ENCODE measurements around the gene PDK1.

Gene PDK1

DNA sequence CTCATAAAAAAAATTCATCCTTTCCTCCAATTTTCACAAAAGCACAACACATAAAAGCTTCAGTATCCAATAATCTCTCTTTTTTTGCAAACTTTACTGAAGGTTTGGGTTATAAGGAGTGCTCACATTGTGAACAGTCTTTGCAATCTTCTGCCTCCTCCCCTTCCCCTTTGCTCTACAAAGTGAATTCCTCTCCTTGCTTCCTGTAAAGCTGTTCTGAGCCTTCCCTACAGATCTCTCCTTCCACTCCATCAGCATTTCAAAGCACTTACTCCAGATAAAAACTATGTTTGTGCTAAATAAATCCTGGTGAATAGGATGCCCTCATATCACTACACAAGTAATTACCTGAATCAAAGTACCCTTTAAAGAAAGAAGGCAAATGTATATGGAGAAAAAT, 4.6 kb upstream of the PDK1 start:
- Histone ChIP-seq H3K36me3 (ENCODE audit: insufficient read depth, low read length) (peaks cover 10% of the 10 kb centered on the region; the same call in 1 of the 2 replicates), H3K4me3 (ENCODE audit: low read depth, low read length) (no peak overlapping the region), H3K4me1 (ENCODE audit: control insufficient read depth, insufficient read depth, low read length, unreplicated experiment) (peaks cover 38% of the 10 kb centered on the region), H3K79me2 (ENCODE audit: control insufficient read depth, insufficient read depth, low read length, unreplicated experiment) (peaks cover 15% of the 10 kb centered on the region), H2AFZ (ENCODE audit: low read length, unreplicated experiment) (no peak overlapping the region), H3K27ac (ENCODE audit: low read depth, low read length) (no peak overlapping the region), H3K27me3 (ENCODE audit: insufficient read depth, low read length) (no peaks in the 10 kb centered on the region)

DNA sequence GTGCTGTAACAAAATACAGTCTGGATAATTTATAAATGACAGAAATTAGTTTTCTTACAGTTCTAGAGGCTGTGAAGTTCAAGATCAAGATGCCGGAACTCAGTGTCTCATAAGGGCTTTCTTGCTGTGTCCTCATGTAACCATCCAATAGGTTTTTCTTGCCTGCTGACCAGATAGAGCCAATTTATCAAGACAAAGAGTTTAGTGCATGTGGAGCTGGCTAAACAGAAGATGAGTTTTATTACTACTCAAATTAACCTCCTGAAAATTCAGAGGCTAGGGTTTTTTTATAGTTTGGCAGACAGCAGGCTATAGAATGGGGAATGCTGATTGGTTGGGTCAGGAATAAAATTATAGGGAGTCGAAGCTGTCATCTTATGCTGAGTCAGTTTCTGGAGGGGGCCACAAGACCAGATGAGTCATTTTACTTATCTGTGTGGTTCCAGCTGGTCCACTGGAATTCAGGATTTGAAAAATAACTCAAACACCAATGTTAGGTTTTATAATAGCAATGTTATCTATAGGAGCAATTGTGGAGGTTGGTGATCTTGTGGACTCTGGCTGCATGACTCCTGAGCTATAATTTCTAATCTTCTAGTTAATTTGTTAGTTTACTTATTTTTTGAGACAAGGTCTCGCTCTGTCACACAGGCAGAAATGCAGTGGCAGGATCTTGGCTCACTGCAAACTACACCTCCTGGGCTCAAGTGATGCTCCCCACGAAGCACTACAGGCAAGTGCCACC, 3.2 kb upstream of the PDK1 start:
- peak overlapping the region; percentile 48 for H2AFZ ChIP-seq (ENCODE audit: low read length, unreplicated experiment)
- H3K27ac ChIP-seq (ENCODE audit: low read depth, low read length): peak overlapping the region; percentile 47
- H3K27me3 ChIP-seq (ENCODE audit: insufficient read depth, low read length): no peaks in the 10 kb centered on the region
- H3K79me2 ChIP-seq (ENCODE audit: control insufficient read depth, insufficient read depth, low read length, unreplicated experiment): peaks cover 29% of the 10 kb centered on the region
- peaks cover 7% of the 10 kb centered on the region; the same call in 1 of the 2 replicates for H3K36me3 ChIP-seq (ENCODE audit: insufficient read depth, low read length)
- no peak overlapping the region; the same call in 1 of the 2 replicates for H3K4me3 ChIP-seq (ENCODE audit: low read depth, low read length)
- H3K4me1 ChIP-seq (ENCODE audit: control insufficient read depth, insufficient read depth, low read length, unreplicated experiment): peaks cover 39% of the 10 kb centered on the region

DNA sequence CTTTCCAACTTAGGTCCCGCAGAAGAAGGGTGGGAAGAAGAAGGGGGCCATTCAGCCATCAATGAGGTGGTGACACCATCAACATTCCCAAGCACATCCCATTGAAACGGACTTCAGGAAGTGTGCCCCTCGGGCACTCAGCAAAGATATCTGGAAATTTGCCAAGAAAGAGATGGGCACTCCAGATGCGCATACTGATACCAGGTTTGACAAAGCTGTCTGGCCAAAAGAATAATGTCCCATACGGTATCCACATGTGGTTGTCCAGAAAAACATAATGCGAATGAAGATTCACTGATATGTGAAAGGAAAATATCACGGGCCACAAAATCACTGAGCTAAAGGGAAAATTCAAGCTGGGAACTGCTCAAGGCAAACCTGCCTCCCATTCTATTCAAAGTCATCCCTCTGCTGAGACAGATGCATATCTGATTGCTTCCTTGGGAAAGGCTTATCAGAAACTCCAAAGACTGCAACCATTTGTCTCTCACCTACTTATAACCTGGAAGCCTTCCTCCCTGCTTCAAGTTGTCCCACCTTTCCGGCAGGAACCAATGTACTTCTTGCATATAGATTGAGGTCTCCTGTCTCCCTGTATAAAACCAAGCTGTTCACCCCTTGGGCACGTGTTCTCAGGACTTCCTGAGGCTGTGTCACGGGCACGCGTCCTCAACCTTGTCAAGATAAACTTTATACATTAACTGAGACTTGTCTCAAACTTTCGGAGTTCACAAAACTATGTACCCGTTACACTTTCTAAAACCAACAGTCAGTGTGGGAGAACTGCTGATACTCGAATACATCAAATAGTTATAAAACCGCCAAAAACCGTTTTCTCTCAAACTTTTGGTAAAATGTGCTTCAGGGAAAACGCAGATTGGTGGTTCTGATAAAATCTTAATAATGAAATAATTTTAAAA, 1.3 kb upstream of the PDK1 start:
- H3K36me3 ChIP-seq (ENCODE audit: insufficient read depth, low read length): no peaks in the 10 kb centered on the region
- H2AFZ ChIP-seq (ENCODE audit: low read length, unreplicated experiment): no peak overlapping the region
- peak overlapping the region; percentile 96 for H3K4me3 ChIP-seq (ENCODE audit: low read depth, low read length)
- H3K27me3 ChIP-seq (ENCODE audit: insufficient read depth, low read length): no peaks in the 10 kb centered on the region
- H3K27ac ChIP-seq (ENCODE audit: low read depth, low read length): peak overlapping the region; percentile 87
- H3K4me1 ChIP-seq (ENCODE audit: control insufficient read depth, insufficient read depth, low read length, unreplicated experiment): peaks cover 45% of the 10 kb centered on the region
- peaks cover 46% of the 10 kb centered on the region for H3K79me2 ChIP-seq (ENCODE audit: control insufficient read depth, insufficient read depth, low read length, unreplicated experiment)

DNA sequence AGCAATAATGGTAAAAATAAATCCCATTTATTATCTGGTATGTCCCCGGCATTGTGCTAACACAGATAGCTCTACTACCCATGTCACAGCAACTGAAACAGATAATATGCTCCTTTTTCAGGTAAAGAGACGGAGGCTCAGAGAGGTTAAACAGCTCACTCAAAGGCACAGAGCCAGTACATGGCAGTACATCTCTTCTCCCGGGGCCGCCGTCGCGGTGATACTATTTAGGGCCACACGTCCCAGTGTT, 693 bp upstream of the PDK1 start:
- no peaks in the 10 kb centered on the region for H3K27me3 ChIP-seq (ENCODE audit: insufficient read depth, low read length)
- peak overlapping the region; percentile 87 for H3K27ac ChIP-seq (ENCODE audit: low read depth, low read length)
- H3K36me3 ChIP-seq (ENCODE audit: insufficient read depth, low read length): no peaks in the 10 kb centered on the region
- H3K79me2 ChIP-seq (ENCODE audit: control insufficient read depth, insufficient read depth, low read length, unreplicated experiment): peaks cover 49% of the 10 kb centered on the region
- peaks cover 45% of the 10 kb centered on the region for H3K4me1 ChIP-seq (ENCODE audit: control insufficient read depth, insufficient read depth, low read length, unreplicated experiment)
- peak overlapping the region; percentile 55 for H2AFZ ChIP-seq (ENCODE audit: low read length, unreplicated experiment)
- peak overlapping the region; percentile 96 for H3K4me3 ChIP-seq (ENCODE audit: low read depth, low read length)

DNA sequence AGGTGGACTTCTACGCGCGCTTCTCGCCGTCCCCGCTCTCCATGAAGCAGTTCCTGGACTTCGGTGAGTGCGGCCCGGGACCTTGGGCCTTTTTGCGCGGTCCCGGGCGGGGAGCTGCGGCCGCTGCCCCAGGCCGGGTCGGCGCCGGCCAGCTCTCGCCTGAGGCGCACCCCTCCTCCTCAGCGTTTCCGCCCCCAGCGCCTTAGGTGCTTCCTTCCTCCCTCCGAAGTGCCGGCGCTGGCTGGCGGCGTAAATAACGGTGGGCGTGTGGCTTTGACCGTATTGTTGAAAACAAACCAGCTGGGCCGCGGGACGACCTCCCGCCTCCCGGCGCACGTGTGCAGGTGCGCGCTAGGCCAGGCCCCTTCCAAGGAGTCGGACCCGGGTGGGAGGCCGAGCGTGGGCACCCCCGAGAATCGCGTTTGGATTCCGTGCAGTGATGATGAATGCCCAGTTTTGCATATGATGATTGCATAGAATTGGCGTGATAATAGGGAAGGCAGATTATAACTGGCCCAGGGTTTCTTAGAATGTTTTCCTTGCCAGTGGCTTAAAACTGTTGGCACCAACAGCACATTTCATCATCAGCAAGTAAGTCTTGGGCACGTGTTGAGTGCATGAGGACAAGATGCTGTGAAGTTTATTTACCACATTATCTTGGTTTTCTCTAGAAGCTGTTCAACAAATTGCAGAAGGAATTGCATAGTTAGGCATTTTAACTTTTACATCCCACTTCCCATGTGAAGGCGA, 569 bp downstream of the PDK1 start:
- H3K4me1 ChIP-seq (ENCODE audit: control insufficient read depth, insufficient read depth, low read length, unreplicated experiment): peaks cover 40% of the 10 kb centered on the region
- no peaks in the 10 kb centered on the region for H3K27me3 ChIP-seq (ENCODE audit: insufficient read depth, low read length)
- peaks cover 59% of the 10 kb centered on the region for H3K79me2 ChIP-seq (ENCODE audit: control insufficient read depth, insufficient read depth, low read length, unreplicated experiment)
- peak overlapping the region; percentile 87 for H3K27ac ChIP-seq (ENCODE audit: low read depth, low read length)
- peak overlapping the region; percentile 33 for H2AFZ ChIP-seq (ENCODE audit: low read length, unreplicated experiment)
- peaks cover 9% of the 10 kb centered on the region; the same call in 1 of the 2 replicates for H3K36me3 ChIP-seq (ENCODE audit: insufficient read depth, low read length)
- H3K4me3 ChIP-seq (ENCODE audit: low read depth, low read length): peak overlapping the region; percentile 96

DNA sequence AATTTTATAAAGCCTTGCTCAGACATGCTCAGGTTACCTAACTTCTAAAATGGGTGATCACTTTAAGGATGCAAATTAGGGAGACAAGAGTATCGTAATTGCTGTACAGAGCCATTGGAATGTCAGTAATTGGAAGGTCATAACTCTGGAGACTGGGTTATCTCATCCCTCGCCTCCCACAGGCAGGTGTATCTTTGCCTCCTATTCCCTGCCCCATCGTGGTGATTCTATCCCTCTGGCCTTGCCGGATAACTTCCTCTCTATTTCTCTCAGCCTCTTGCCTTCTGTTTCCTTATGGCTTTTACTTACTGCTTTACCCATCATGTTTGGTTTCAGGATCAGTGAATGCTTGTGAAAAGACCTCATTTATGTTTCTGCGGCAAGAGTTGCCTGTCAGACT, 2.5 kb downstream of the PDK1 start:
- H3K27ac ChIP-seq (ENCODE audit: low read depth, low read length): no peak overlapping the region
- no peaks in the 10 kb centered on the region for H3K27me3 ChIP-seq (ENCODE audit: insufficient read depth, low read length)
- peak overlapping the region; percentile 96 for H3K4me3 ChIP-seq (ENCODE audit: low read depth, low read length)
- peaks cover 21% of the 10 kb centered on the region for H3K4me1 ChIP-seq (ENCODE audit: control insufficient read depth, insufficient read depth, low read length, unreplicated experiment)
- H3K36me3 ChIP-seq (ENCODE audit: insufficient read depth, low read length): peaks cover 24% of the 10 kb centered on the region
- H3K79me2 ChIP-seq (ENCODE audit: control insufficient read depth, insufficient read depth, low read length, unreplicated experiment): peaks cover 74% of the 10 kb centered on the region
- no peak overlapping the region for H2AFZ ChIP-seq (ENCODE audit: low read length, unreplicated experiment)

DNA sequence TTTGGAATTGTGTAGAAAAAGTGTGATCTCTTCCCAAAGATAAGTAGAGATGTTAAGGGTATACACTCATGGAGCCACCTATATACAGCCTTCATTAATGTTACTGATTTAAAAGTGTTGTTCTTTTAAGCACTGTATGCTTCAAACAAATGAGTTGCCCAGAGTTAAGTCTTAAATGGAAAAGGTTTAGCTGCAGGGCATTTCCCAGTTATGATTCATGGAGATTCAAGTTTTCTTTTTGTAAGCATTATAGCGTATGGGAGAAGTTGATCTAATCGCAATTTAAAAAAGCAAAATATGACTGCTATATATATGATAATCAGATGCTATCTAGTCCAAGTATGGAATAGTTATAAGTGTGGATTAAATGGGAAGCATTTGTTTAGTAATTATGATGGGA, 4.8 kb downstream of the PDK1 start:
- H3K4me1 ChIP-seq (ENCODE audit: control insufficient read depth, insufficient read depth, low read length, unreplicated experiment): peaks cover 17% of the 10 kb centered on the region
- H3K27ac ChIP-seq (ENCODE audit: low read depth, low read length): no peak overlapping the region
- H2AFZ ChIP-seq (ENCODE audit: low read length, unreplicated experiment): no peak overlapping the region
- peaks cover 64% of the 10 kb centered on the region for H3K79me2 ChIP-seq (ENCODE audit: control insufficient read depth, insufficient read depth, low read length, unreplicated experiment)
- H3K36me3 ChIP-seq (ENCODE audit: insufficient read depth, low read length): peaks cover 36% of the 10 kb centered on the region
- H3K4me3 ChIP-seq (ENCODE audit: low read depth, low read length): no peak overlapping the region
- H3K27me3 ChIP-seq (ENCODE audit: insufficient read depth, low read length): no peaks in the 10 kb centered on the region

DNA sequence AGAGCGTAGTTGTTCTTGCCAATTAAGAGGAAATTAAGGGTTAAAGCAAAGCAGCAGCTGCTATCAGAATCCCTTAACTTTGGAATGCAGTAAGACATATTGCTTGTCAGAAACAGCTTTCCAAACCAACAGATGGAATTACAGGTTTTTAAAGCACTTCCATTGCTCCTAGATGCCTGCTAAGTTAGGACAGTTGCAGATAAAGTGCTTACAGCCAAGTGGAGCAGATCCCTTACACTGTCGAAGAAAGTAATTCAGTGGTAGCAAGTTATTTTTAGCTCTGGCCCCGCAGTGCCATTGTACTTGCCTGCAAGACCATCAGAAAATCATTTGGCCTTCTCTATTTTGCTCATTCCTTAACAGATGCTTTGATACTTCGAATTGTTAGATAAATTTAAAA, 5.4 kb downstream of the PDK1 start:
- no peak overlapping the region for H3K27ac ChIP-seq (ENCODE audit: low read depth, low read length)
- peaks cover 37% of the 10 kb centered on the region for H3K36me3 ChIP-seq (ENCODE audit: insufficient read depth, low read length)
- no peaks in the 10 kb centered on the region for H3K27me3 ChIP-seq (ENCODE audit: insufficient read depth, low read length)
- H3K4me1 ChIP-seq (ENCODE audit: control insufficient read depth, insufficient read depth, low read length, unreplicated experiment): peaks cover 17% of the 10 kb centered on the region
- no peak overlapping the region for H2AFZ ChIP-seq (ENCODE audit: low read length, unreplicated experiment)
- H3K79me2 ChIP-seq (ENCODE audit: control insufficient read depth, insufficient read depth, low read length, unreplicated experiment): peaks cover 63% of the 10 kb centered on the region
- no peak overlapping the region for H3K4me3 ChIP-seq (ENCODE audit: low read depth, low read length)

DNA sequence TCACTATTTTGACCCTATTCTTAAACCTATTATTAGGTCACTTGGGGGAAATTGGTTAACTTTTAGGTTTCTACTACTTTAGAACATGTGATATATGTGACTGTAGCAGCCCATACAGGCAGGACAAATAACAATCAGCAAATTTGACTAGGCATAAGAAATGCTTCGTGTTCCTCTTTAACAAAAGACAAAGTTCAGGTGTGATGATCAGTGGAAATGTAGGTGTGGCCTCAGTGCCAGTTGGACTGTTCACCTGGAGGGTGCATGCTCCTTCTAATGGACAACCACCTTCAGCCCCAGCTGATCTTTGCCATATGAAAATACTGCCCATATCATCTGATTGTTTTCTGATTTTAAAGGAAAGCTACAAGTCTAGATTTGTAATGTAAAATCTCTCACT, 6.4 kb downstream of the PDK1 start:
- Histone ChIP-seq H3K4me3 (ENCODE audit: low read depth, low read length) (no peak overlapping the region), H3K4me1 (ENCODE audit: control insufficient read depth, insufficient read depth, low read length, unreplicated experiment) (peaks cover 17% of the 10 kb centered on the region), H3K27me3 (ENCODE audit: insufficient read depth, low read length) (no peaks in the 10 kb centered on the region), H3K36me3 (ENCODE audit: insufficient read depth, low read length) (peaks cover 40% of the 10 kb centered on the region), H2AFZ (ENCODE audit: low read length, unreplicated experiment) (no peak overlapping the region), H3K79me2 (ENCODE audit: control insufficient read depth, insufficient read depth, low read length, unreplicated experiment) (peaks cover 52% of the 10 kb centered on the region), H3K27ac (ENCODE audit: low read depth, low read length) (no peak overlapping the region)

DNA sequence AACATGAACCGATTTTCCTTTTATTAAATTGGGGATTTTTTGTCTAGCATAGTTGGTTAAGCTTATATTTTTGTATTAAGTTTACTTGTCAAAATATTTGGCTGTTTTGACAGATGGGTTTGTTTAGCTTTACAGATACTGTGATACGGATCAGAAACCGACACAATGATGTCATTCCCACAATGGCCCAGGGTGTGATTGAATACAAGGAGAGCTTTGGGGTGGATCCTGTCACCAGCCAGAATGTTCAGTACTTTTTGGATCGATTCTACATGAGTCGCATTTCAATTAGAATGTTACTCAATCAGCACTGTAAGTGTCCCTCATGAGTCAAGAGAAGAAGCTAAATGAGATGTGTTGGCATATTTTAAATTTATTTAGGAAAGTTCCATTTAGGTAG, 8.5 kb downstream of the PDK1 start:
- Histone ChIP-seq H3K4me1 (ENCODE audit: control insufficient read depth, insufficient read depth, low read length, unreplicated experiment) (peaks cover 10% of the 10 kb centered on the region), H3K79me2 (ENCODE audit: control insufficient read depth, insufficient read depth, low read length, unreplicated experiment) (peaks cover 32% of the 10 kb centered on the region), H2AFZ (ENCODE audit: low read length, unreplicated experiment) (no peak overlapping the region), H3K27ac (ENCODE audit: low read depth, low read length) (no peak overlapping the region), H3K4me3 (ENCODE audit: low read depth, low read length) (no peak overlapping the region), H3K36me3 (ENCODE audit: insufficient read depth, low read length) (peaks cover 56% of the 10 kb centered on the region), H3K27me3 (ENCODE audit: insufficient read depth, low read length) (no peaks in the 10 kb centered on the region)

Data from ACC112 (cell line).